ENCODE results near the gene AGPAT2.

Gene AGPAT2

DNA sequence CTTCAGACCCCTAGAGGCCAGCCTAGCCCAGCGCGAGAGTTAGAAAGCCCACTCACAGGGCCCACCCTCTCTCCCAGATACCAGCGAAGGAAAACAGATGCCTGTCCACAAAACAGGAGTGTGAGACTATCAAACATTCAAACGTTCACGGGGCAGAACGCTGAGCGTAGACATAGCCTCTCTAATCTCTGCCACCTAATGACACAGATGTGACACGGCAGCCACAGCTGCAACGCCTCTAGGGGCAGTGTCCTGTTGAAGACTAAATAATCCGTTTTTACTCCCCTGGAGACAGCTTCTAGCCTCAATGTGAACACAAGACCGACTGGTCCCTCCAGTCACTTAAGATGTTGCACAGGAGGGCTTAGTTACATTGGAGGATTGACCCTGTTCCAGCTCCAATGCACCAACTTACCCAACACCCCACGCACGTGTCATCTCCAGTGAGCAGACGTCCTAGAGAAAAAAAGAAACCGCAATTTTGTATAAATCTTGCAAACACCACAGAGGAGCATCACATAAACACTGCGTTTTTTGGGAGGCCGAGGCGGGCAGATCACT lies 39.5 kb upstream of the AGPAT2 start:
- H3K36me3 ChIP-seq (ENCODE audit: control insufficient read depth, insufficient read depth, low read length): peaks cover 50% of the 10 kb centered on the region

DNA sequence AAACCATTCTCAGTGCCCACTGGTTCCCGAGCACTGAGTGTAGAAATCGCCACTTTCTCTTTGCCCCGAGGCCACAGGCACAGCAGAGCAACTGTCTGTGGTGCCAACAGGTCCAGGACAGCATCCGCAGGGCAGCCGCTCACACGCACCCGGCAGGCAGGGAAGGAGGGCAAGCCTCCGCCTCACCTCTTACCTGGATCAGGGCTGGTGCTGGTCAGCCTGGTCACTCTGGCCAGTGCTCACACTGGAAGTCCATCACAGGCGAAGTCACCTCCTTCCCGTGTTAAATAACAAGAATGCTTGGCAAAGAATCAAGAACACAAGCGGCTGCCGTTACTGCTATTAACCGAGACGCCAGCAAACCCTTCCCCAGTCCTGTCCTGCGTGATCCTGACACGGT lies 38.9 kb upstream of the AGPAT2 start:
- WGBS, 2 experiments (ENCODE audit: insufficient coverage in 2 of 2): 85 to 88% methylated on average over 16 of the region's 16 CpGs
- Histone ChIP-seq H3K36me3 (ENCODE audit: control insufficient read depth, insufficient read depth, low read length) (peaks cover 53% of the 10 kb centered on the region), H3K9me3 (ENCODE audit: control insufficient read depth, low read length) (no peaks in the 10 kb centered on the region), H3K4me3 (ENCODE audit: extremely low read depth, insufficient read depth, low read length, poor library complexity, severe bottlenecking) (peak overlapping the region; percentile 74), H3K4me1 (ENCODE audit: control insufficient read depth, insufficient read depth, low read length, poor library complexity, severe bottlenecking) (peaks cover 27% of the 10 kb centered on the region), H3K27ac (ENCODE audit: low read depth, low read length, severe bottlenecking) (peak overlapping the region; percentile 59)

More for the DNA sequence above, 39.5 kb upstream of the AGPAT2 start:
- Histone ChIP-seq H3K9me3 (ENCODE audit: control insufficient read depth, low read length) (no peaks in the 10 kb centered on the region), H3K27ac (ENCODE audit: low read depth, low read length, severe bottlenecking) (peak overlapping the region; percentile 59), H3K4me1 (ENCODE audit: control insufficient read depth, insufficient read depth, low read length, poor library complexity, severe bottlenecking) (peaks cover 27% of the 10 kb centered on the region), H3K4me3 (ENCODE audit: extremely low read depth, insufficient read depth, low read length, poor library complexity, severe bottlenecking) (peak overlapping the region; percentile 74)
- 45 to 53% methylated on average over 11 to 18 of the region's 18 CpGs for WGBS, 2 experiments (ENCODE audit: insufficient coverage in 2 of 2)

DNA sequence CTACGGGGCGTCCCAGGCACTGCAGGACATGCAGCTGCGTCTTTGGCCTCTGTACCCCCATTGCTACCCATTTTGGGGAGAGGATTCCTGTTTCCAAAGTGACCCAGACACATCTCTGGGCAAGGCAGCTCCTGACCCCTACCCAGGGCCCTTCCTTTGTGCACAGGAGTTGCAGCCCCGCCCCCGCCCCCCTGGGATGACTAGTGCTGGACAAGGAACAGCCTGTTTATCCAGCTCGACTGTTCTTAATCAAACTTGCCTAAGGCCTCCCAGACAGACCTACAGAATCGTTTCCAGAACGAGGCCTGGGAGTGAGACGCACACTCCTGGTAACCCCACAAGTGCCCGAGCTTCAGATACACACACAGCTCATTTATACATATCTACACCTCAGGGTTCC lies 38.4 kb upstream of the AGPAT2 start:
- Histone ChIP-seq H3K36me3 (ENCODE audit: control insufficient read depth, insufficient read depth, low read length) (peaks cover 58% of the 10 kb centered on the region), H3K4me1 (ENCODE audit: control insufficient read depth, insufficient read depth, low read length, poor library complexity, severe bottlenecking) (peaks cover 28% of the 10 kb centered on the region), H3K4me3 (ENCODE audit: extremely low read depth, insufficient read depth, low read length, poor library complexity, severe bottlenecking) (peak overlapping the region; percentile 74), H3K9me3 (ENCODE audit: control insufficient read depth, low read length) (no peaks in the 10 kb centered on the region), H3K27ac (ENCODE audit: low read depth, low read length, severe bottlenecking) (peak overlapping the region; percentile 59)
- WGBS, 2 experiments (ENCODE audit: insufficient coverage in 2 of 2): 85 to 92% methylated on average over 7 to 10 of the region's 10 CpGs

GRCh38 chr9:136724772-136725171 lies 37.5 kb upstream of the AGPAT2 start:
- Histone ChIP-seq H3K4me1 (ENCODE audit: control insufficient read depth, insufficient read depth, low read length, poor library complexity, severe bottlenecking) (peaks cover 35% of the 10 kb centered on the region), H3K9me3 (ENCODE audit: control insufficient read depth, low read length) (no peaks in the 10 kb centered on the region), H3K4me3 (ENCODE audit: extremely low read depth, insufficient read depth, low read length, poor library complexity, severe bottlenecking) (no peak overlapping the region), H3K36me3 (ENCODE audit: control insufficient read depth, insufficient read depth, low read length) (peaks cover 58% of the 10 kb centered on the region), H3K27ac (ENCODE audit: low read depth, low read length, severe bottlenecking) (no peak overlapping the region)
- 100% methylated on average over 1 to 2 of the region's 7 CpGs for WGBS, 2 experiments (ENCODE audit: insufficient coverage in 2 of 2)

GRCh38 chr9:136723989-136724388 lies 36.7 kb upstream of the AGPAT2 start:
- WGBS, 2 experiments (ENCODE audit: insufficient coverage in 2 of 2): 96 to 100% methylated on average over 4 of the region's 8 CpGs
- Histone ChIP-seq H3K4me3 (ENCODE audit: extremely low read depth, insufficient read depth, low read length, poor library complexity, severe bottlenecking) (no peak overlapping the region), H3K36me3 (ENCODE audit: control insufficient read depth, insufficient read depth, low read length) (peaks cover 58% of the 10 kb centered on the region), H3K9me3 (ENCODE audit: control insufficient read depth, low read length) (no peaks in the 10 kb centered on the region), H3K27ac (ENCODE audit: low read depth, low read length, severe bottlenecking) (no peak overlapping the region), H3K4me1 (ENCODE audit: control insufficient read depth, insufficient read depth, low read length, poor library complexity, severe bottlenecking) (peaks cover 31% of the 10 kb centered on the region)

- peaks cover 29% of the 10 kb centered on the region for H3K4me1 ChIP-seq (ENCODE audit: control insufficient read depth, insufficient read depth, low read length, poor library complexity, severe bottlenecking)
- no peak overlapping the region for H3K4me3 ChIP-seq (ENCODE audit: extremely low read depth, insufficient read depth, low read length, poor library complexity, severe bottlenecking)
- peaks cover 58% of the 10 kb centered on the region for H3K36me3 ChIP-seq (ENCODE audit: control insufficient read depth, insufficient read depth, low read length)
- no peaks in the 10 kb centered on the region for H3K9me3 ChIP-seq (ENCODE audit: control insufficient read depth, low read length)
- 97 to 98% methylated on average over 32 of the region's 32 CpGs for WGBS, 2 experiments (ENCODE audit: insufficient coverage in 2 of 2)
- no peak overlapping the region for H3K27ac ChIP-seq (ENCODE audit: low read depth, low read length, severe bottlenecking)
These were observed 36.2 kb upstream of the AGPAT2 start for GRCh38 chr9:136723362-136723976.

DNA sequence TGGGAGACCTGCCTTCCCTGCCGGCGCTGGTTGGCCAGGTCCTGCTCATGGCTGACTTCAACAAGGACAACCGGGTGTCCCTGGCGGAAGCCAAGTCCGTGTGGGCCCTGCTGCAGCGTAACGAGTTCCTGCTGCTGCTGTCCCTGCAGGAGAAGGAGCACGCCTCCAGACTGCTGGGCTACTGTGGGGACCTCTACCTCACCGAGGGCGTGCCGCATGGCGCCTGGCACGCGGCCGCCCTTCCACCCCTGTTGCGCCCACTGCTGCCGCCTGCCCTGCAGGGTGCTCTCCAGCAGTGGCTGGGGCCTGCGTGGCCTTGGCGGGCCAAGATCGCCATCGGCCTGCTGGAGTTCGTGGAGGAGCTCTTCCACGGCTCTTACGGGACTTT lies 35.7 kb upstream of the AGPAT2 start:
- H3K4me1 ChIP-seq (ENCODE audit: control insufficient read depth, insufficient read depth, low read length, poor library complexity, severe bottlenecking): peaks cover 29% of the 10 kb centered on the region
- peaks cover 58% of the 10 kb centered on the region for H3K36me3 ChIP-seq (ENCODE audit: control insufficient read depth, insufficient read depth, low read length)
- H3K4me3 ChIP-seq (ENCODE audit: extremely low read depth, insufficient read depth, low read length, poor library complexity, severe bottlenecking): no peak overlapping the region
- H3K9me3 ChIP-seq (ENCODE audit: control insufficient read depth, low read length): no peaks in the 10 kb centered on the region
- 93 to 96% methylated on average over 23 to 24 of the region's 24 CpGs for WGBS, 2 experiments (ENCODE audit: insufficient coverage in 2 of 2)
- H3K27ac ChIP-seq (ENCODE audit: low read depth, low read length, severe bottlenecking): no peak overlapping the region

DNA sequence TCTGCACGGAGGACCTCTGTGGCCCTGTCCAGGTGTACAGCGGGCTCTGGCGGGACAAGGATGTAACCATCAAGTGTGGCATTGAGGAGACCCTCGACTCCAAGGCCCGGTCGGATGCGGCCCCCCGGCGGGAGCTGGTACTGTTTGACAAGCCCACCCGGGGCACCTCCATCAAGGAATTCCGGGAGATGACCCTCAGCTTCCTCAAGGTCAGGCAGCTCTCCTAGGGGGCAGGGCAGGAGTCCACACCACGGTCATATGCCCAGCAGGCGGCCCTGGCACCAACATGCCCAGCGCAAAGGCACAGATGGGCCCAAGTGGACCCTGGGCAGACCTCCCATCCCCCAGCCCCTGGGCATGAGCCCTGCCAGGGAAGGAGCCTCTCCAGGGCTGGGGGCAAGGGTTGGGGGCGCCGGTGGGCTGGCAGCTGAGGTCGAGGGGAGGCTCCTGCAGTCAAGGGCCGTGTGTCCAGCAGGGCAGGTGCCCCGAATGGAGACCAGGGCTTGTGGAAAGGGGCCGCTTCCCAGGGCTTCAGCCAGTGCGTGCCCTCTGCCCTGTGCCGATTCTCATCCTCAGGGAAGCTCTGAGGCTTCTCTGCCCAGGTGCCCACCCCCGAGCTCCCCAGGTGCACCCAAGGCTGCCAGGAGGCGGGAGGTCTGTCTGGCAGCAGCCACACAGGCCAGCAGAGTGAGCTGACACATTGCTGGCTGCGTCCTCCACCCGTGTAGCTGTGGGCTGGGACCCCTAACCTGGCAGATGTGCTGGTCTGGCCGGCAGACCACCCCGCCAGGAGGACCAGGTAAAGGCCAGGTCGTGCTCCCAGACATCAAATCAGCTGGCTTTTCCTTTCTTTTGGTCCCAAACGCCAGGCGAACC lies 35.1 kb upstream of the AGPAT2 start:
- Histone ChIP-seq H3K36me3 (ENCODE audit: control insufficient read depth, insufficient read depth, low read length) (peaks cover 61% of the 10 kb centered on the region), H3K27ac (ENCODE audit: low read depth, low read length, severe bottlenecking) (no peak overlapping the region), H3K4me3 (ENCODE audit: extremely low read depth, insufficient read depth, low read length, poor library complexity, severe bottlenecking) (no peak overlapping the region), H3K9me3 (ENCODE audit: control insufficient read depth, low read length) (no peaks in the 10 kb centered on the region), H3K4me1 (ENCODE audit: control insufficient read depth, insufficient read depth, low read length, poor library complexity, severe bottlenecking) (peaks cover 29% of the 10 kb centered on the region)
- WGBS, 2 experiments (ENCODE audit: insufficient coverage in 2 of 2): 92 to 93% methylated on average over 28 to 31 of the region's 31 CpGs

DNA sequence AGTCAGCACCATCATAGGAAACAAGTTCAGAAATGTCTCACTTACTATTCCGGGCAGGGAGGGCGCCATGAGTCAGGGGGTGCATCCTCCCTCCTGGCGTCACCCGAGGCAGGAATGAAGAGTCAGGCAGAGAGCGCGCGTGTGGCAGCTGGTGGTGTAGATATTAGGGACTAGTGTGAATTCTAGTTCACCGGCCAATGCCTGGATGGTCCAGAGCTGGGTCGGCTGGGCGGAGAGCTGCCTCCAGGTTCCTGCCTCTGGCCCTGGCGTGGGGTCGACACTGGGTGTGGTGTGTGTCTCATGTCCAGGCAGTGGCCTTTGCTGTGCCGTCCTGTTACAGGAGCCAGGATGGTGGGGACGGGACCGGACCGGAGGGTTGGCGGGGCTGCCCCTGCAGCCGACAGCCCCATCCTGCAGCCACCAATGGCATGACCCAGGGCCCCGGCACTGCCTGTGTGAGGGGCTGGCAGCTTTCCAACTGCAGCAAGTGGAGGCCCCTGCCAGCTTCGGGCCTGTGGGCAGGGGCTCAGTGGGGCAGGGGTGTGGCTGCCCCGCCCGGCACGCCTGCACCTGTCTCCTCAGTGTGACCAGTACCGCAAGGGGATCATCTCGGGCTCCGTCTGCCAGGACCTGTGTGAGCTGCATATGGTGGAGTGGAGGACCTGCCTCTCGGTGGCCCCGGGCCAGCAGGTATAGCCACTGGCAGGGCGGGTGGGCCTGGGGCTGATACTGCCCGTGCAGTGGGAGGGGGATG lies 34.3 kb upstream of the AGPAT2 start:
- peaks cover 24% of the 10 kb centered on the region for H3K4me1 ChIP-seq (ENCODE audit: control insufficient read depth, insufficient read depth, low read length, poor library complexity, severe bottlenecking)
- no peaks in the 10 kb centered on the region for H3K9me3 ChIP-seq (ENCODE audit: control insufficient read depth, low read length)
- H3K36me3 ChIP-seq (ENCODE audit: control insufficient read depth, insufficient read depth, low read length): peaks cover 59% of the 10 kb centered on the region
- H3K27ac ChIP-seq (ENCODE audit: low read depth, low read length, severe bottlenecking): no peak overlapping the region
- H3K4me3 ChIP-seq (ENCODE audit: extremely low read depth, insufficient read depth, low read length, poor library complexity, severe bottlenecking): no peak overlapping the region
- 94 to 95% methylated on average over 26 to 29 of the region's 30 CpGs for WGBS, 2 experiments (ENCODE audit: insufficient coverage in 2 of 2)

DNA sequence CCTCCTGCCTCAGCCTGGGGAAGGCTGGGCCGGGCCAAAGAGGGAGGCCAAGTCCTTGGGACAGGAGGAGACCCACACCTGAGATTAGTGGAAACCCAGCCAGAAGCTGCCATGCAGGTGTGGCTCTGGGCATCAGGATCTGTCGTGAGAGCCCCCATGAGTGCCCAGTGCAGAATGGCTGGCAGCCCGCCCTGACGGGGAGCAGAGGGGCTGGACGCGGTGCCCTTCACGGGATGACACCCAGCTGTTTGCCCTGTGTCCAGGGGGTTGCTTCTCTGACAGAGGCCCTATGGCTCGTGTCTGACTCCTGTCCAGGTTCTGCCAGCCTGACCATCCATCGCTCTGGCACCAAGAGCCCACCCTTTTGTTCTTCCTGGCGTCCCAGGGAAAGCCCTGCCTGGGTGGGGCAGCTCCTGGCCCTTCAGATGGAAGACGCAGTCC lies 33.7 kb upstream of the AGPAT2 start:
- peaks cover 55% of the 10 kb centered on the region for H3K36me3 ChIP-seq (ENCODE audit: control insufficient read depth, insufficient read depth, low read length)
- H3K27ac ChIP-seq (ENCODE audit: low read depth, low read length, severe bottlenecking): peak overlapping the region; percentile 45
- no peaks in the 10 kb centered on the region for H3K9me3 ChIP-seq (ENCODE audit: control insufficient read depth, low read length)
- no peak overlapping the region for H3K4me3 ChIP-seq (ENCODE audit: extremely low read depth, insufficient read depth, low read length, poor library complexity, severe bottlenecking)
- H3K4me1 ChIP-seq (ENCODE audit: control insufficient read depth, insufficient read depth, low read length, poor library complexity, severe bottlenecking): peaks cover 18% of the 10 kb centered on the region
- WGBS, 2 experiments (ENCODE audit: insufficient coverage in 2 of 2): 88 to 91% methylated on average over 11 of the region's 11 CpGs

All from mesodermal cell (in vitro differentiated cells).